Measurements from ENCODE around the gene AFG3L2. TPM values are rescaled to one million over a fixed set of nuclear protein-coding genes. Genes with fewer than 3 reads are reported as not detected.

AFG3L2 gene
- total and polyA plus RNA-seq, 9 of the 15 experiments (the other 6 are each of a cell fraction or from before 2014, with no cell fraction given): 24.1 to 109 (median 84.0) TPM

GRCh38 chr18:12333506-12334290 lies 43.3 kb downstream of the AFG3L2 start:
- no peaks in the 10 kb centered on the region; the same call in 2 of the 3 replicates for H3K79me2 ChIP-seq (ENCODE audit: control insufficient read depth, insufficient read depth, low read length)
- H3K4me3 ChIP-seq: no peak overlapping the region
- no peak for TF ChIP-seq PHF21A (IDR thresholded peaks at IDR 0.05; ENCODE audit: borderline replicate concordance, low read depth)
- TF ChIP-seq RBM15 (IDR thresholded peaks at IDR 0.05; ENCODE audit: insufficient read depth, low read length): no peak
- TF ChIP-seq ZBTB17 (CRISPR knock-in tag; IDR thresholded peaks at IDR 0.05): no peak
- no peak for TF ChIP-seq TBL1XR1 (IDR thresholded peaks at IDR 0.05; ENCODE audit: low read length in 2 of 2)
- TF ChIP-seq PTBP1 (IDR thresholded peaks at IDR 0.05; ENCODE audit: low read depth, low read length): no peak
- TF ChIP-seq PCBP2 (IDR thresholded peaks at IDR 0.05; ENCODE audit: low read depth, low read length, poor library complexity, severe bottlenecking): no peak
- DNase-seq (ENCODE audit: extremely low read depth in 1 of 4, low spot score in 3 of 4) (no peak), FAIRE-seq (no peak), ATAC-seq (peak; percentile 26; the same call in 2 of the 3 replicates)
- H3K4me1 ChIP-seq (replicated peaks in 1 of 2; ENCODE audit: control insufficient read depth in 2 of 2, insufficient read depth in 2 of 2, low read length in 2 of 2): no peaks in the 10 kb centered on the region; a peak in 1 of 5 replicates
- H3K27me3 ChIP-seq (ENCODE audit: control insufficient read depth in 2 of 2, insufficient read depth in 2 of 2, low read length in 2 of 2): no peaks in the 10 kb centered on the region
- BruUV-seq (replicated peaks): no TSS peak
- ChIA-PET POLR2A (interaction anchor here (0.6 to 1.7 kb wide), 2 partner anchors 9 to 43 kb away, joined by 3 to 10 read pairs; partner anchors contain the start of gene AFG3L2), CTCF (ENCODE audit: low intra/inter-chr PET ratio) (no interaction called here)
- H3K9me1 ChIP-seq (ENCODE audit: control insufficient read depth, insufficient read depth, low read length): no peaks in the 10 kb centered on the region
- in situ Hi-C loops (cut with MboI): no loop called here
- no peaks in the 10 kb centered on the region for H3K9me3 ChIP-seq (replicated peaks; ENCODE audit: control insufficient read depth, insufficient read depth, low read depth, low read length)
- intact Hi-C loops (cut with micrococcal nuclease): no loop called here
- WGBS (ENCODE audit: insufficient coverage, low coverage, missing lambda C conversion rate): 94% methylated on average over 10 of the region's 10 CpGs
- no peak overlapping the region for H3K4me2 ChIP-seq (ENCODE audit: insufficient read depth, low read length)
- H3K27ac ChIP-seq (ENCODE audit: extremely low read depth, low read depth, low read length): no peak overlapping the region
- H3K36me3 ChIP-seq (ENCODE audit: control insufficient read depth, insufficient read depth, low read length): peaks cover 75% of the 10 kb centered on the region
- H3K9ac ChIP-seq (ENCODE audit: insufficient read depth in 1 of 2, low read depth in 2 of 2, low read length in 2 of 2): no peak overlapping the region
- H2AFZ ChIP-seq (ENCODE audit: low read depth, low read length): no peak overlapping the region
- peaks cover 4% of the 10 kb centered on the region; the same call in 1 of the 2 replicates for H4K20me1 ChIP-seq (replicated peaks; ENCODE audit: control insufficient read depth, insufficient read depth, low read length)
